Midbrain (tissue), 1 donor: Measurements from ENCODE around the gene OSBPL10.
A peak's percentile ranks its signal among the peaks of the same experiment; 100 is the strongest.

Experiments
- DNase-seq: peaks from one replicate; lab custom pipeline; 2025; lab: John Stamatoyannopoulos, UW

OSBPL10 gene

DNA sequence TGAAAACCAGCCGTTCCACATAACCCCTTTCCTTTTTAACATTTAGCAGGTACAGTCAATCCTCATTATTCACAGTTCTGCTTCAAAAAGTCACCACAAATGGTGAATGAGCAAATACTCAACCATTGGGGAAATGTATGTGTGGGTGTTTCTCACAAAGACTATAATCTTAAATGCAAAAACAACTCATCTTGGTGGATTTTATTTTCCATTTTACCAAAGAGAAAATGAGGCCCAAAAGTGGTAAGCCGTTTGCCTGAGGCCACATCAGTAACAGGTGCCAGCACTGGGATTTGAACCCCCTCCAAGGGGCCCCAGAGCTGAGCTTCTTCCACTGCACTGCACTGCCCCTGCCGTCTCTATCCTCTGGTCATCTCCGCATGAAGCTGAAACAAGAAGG is 208.8 kb downstream of the OSBPL10 start:
- DNase-seq: no peak

DNA sequence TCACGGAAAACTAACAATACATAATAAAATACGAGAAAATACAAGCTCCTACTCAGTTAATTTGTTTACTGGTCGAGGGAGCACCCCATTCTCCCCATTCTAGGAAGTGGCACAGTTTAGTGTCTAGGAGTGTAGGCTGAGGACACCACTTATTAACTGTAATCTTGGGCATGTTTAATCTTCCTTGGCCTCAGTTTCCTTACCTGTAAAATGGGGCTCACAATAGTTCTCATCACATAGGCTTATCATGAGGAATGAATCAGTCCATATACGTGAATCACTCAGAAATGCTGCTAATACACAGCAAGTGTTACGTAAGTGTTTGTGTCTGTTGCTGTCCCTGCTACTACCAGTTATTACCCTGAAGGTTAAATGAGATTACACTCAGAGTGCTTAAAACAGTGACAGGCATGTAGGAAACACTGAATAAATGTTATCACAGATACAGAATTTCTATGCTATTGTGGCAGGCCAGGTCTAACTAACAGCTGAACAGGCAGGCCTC is 210.2 kb downstream of the OSBPL10 start:
- no peak for DNase-seq

DNA sequence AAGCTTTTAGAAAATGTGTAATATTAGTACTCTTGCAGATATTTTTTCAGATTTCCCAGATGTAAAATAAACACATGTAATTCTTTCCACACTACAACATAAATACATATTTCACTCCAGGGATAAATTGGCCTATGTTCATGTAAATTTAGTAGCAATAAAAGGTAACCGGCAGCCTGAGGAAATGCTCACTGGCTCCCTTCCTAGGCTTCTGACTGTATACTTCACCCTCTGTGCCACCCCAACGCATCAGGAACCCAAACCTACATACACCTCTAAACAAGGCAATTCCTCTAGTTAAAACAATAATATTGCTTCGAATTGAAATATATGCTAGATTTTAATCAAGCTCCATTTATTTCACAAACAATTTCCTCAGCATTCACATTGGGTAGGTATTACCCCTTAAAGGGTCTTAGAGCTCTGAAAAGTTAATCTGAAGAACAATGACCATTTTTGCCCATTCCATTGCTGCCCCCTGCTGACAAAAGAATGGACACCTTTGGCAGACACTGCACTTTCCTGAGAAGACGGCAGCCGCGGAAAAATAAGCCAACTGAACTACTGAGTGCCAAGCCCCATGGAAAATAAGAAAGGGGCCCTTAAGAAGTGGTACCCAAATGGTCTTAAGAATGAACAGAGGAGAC is 212.5 kb downstream of the OSBPL10 start:
- DNase-seq: peak; percentile 56

DNA sequence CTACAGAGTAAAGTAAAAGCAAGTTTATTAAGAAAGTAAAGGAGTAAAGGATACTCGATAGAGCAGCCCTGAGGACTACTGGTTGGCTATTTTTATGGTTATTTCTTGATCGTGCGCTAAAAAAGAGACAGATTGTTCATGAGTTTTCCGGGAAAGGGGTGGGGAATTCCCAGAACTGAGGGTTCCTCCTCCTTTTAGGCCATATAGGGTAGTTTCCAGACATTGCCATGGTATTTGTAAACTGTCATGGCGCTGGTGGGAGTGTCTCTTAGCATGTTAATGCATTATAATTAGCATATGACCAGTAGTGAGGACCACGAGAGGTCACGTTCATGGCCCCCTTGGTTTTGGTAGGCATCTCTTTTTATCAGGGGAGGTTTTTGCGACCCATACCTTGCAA is 213.1 kb downstream of the OSBPL10 start:
- no peak for DNase-seq

DNA sequence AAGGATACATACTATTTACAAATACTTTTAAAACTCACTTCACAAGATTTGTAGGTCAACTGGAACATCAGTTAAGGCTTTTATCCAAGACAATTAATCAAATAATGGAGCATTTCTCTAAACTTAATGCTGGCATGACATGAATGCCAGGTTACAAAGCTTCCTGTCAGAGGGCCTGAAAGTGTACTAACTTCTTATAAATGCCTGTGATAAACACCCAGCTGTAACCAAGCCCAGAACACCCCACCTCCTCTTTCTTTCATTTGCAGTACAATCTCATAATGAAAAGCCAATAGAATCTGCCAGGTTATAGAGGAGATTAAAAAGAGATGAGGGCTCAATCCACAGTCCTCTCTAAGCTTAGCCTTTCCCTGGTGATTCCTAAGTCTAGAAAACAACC is 214.4 kb downstream of the OSBPL10 start:
- DNase-seq: no peak

DNA sequence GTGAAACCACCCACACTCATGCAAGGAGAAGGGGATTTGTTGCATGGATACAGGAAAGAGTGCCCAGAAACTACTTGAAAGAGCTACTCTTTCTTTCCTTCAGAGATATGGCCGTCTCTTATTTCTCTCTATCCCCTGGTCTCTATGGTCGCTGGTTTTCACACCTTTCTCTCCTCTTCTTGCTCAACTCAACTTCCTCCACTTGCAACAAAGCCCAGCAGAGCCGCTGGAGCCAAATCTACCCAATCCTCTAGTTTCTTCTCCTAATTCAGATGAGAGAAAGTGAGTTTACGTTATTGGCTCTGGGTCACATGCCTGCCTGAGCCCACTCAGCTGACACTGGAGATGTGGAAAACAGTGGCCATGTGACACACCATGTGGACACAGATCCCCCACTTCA is 215.2 kb downstream of the OSBPL10 start:
- DNase-seq: no peak

DNA sequence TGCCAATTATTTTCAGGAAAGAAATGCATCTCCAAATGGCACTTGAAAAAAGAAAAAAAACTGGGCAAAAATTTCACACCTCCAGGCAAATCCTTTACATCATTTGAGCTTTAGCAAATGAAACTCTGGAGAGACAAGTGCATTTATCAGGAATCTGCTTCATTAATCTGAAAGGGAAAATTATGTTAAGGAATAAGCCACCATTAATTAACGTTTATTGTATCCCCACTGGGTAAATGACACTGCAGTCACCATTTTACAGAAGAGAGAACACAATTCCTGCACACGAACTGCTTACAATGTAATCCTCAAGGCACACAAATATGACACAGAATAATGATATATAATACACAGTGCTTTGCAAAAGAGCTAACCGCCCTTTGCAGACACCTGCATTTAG is 217.3 kb downstream of the OSBPL10 start:
- DNase-seq: no peak

DNA sequence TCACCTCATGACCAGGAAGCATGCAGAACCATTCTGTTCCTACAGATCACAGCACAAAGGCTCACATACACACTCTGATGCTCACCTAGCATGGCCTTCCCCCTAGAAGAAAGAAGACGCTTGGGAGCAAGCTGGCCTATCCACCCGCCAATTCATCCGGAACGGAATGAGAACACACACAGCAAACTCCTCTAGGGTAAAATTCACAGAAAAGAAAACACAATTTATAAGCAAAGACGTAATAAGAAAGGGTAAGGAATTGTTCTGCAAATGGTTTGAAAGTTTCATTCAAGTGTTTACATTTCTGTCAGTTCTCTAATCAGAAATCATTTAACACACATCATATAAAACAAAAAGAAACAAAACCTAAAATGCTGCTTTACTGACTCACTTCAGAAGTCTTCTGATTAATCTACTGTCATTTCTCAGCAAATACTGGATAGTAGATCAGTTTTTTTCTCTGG is 218.1 kb downstream of the OSBPL10 start:
- no peak for DNase-seq

DNA sequence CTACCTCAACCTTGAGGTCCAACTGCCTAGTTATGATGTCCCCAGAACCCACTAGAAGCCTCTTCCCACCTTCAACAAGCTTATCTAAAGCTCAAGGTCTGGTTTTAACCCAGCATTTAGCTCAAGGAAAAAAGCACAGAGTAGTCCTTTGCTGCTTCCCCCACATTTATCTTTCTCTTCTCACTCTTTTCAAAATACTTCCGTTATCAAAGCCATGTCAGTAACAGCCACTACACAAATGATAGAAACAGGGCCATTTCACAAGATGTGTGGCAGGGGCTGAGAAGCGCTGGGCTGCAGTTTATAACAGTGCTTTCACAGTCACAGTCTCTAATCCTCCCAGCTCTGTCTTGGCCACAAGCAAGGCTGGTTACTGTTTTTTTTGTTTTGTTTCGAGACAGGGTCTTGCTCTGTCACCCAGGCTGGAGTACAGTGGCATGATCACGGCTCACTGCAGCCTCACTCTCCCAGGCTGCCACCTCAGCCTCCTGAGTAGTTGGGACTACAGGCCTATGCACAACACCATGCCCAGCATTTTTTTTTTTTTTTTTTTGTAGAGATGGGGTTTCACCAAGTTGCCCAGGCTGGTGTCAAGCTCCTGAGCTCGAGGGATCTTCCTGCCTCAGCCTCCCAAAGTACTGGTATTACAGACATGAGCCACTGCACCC is 218.8 kb downstream of the OSBPL10 start:
- no peak for DNase-seq

DNA sequence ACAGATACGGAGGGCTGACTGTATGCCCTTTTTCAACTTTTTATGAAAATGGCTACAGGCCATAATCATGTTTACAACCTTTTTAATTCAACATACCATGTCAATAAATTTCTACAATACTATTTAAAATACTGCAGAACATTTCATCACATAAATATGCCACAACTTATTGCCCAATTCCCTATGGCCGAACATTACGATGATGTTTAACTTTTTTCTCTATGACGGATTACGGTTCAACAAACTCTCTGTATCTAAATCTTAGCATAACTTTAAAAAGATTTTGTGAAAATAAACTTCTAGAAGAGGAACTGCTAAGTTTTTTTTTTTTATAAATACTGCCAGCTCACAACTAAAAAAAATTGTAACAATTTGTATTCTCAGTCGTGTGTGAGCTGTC is 220.4 kb downstream of the OSBPL10 start:
- DNase-seq: no peak

DNA sequence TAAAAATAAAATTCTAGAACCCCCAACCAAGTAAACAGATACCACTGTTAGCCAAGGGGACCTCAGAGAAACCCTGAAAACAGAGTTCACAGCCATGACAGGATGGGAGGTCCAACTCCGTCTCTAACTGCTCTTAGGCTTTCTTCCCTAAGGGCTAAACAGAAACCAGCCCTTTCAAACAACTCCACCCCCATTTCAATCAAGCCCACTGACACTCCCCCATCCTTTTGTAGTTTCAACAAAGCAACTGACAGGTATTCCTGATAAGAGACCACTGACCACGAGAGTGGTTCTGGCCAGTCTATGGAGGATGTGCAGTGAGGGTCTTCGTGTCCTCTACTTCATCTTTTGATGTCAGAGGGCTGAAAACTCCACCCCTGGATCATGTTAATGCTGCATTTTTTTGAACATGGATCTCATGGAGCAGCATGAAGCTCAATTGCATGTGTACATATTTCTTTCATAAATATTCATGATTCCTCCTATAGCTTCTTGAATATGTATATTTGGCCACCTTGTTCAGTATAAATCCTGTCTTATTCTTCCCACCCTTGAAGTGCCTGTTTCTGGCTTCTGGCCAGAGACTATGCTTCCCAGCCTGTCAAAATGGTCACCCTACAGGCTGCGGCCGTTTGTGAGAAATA is 222.6 kb downstream of the OSBPL10 start:
- no peak for DNase-seq

DNA sequence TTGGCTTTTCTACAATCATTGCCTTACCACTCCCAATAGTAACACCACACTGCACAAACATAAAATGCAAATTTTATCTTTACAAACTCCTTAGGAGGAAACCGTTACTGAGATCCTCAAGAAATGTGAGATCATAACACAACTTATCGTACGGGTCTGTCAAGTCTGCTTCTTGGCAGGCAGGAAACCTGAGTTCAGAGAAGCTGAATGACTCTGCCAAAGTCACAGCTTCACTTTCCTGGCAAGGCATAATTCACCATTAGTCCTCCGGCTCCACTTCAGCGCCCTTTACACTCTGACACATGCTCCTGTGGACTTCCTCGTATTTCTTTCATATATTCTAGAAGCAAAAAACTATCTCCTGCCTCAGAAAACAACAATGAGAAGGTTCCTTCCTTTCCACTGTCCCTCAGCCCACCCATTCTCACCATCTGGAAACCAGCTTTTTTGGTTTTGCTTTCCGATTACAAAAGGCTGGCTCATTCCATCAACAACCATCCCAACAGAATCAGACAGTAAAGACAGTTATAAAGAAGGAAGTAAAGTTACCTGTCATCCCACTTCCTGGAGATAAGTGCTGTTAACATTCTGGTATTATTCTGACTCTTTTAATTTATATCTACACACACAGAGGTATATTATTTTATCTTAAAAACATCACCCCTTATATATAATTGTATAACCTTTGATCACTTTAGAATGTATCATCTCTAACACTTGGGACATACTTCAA is 225.0 kb downstream of the OSBPL10 start:
- no peak for DNase-seq

DNA sequence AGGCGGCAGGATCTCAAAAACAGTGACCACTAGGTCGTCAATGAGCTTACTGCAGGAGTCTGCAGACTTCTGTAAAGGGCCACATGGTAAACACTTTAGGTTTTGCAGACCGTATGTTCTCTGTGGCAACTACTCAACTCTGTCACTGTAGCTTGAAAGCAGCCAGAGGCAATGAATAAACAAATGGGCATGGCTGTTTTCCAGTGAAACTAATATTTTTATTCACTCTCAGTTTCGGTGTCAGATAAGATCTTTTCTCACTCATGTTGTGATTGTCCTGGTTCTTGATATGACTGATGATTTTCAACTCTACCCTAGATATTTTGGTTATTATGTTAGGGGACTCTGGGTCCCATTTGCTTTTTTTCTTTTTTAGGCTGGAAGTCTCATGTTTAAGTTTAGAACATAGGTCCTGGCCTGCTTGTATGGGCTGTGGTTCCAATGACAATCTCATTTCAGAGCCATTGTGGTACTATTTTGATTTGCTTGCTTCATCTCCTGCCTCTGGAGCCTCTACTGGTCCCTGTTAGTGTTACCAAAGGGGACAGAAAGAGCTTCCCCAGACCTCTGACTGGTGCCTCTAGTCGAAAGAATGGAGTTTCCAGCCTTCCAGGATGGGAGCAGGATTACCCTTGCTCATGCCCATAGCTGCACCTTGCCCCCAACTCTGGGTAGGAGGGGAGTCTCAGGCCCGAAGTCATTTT is 226.3 kb downstream of the OSBPL10 start:
- DNase-seq: no peak

DNA sequence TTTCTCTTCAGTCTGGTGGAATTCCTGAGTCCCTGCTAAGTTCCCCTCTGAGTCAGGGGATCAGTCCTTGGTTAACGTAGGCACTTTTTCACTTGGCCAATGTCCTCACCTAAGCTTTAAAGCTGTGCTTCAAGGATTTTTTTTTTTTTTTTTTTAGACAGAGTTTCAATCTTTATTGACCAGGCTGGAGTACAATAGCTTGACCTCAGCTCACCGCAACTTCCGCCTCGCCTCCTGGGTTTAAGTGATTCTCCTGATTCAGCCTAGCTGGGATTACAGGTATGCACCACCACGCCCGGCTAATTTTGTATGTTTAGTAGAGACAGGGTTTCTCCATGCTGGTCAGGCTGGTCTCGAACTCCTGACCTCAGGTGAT is 228.0 kb downstream of the OSBPL10 start:
- no peak for DNase-seq

DNA sequence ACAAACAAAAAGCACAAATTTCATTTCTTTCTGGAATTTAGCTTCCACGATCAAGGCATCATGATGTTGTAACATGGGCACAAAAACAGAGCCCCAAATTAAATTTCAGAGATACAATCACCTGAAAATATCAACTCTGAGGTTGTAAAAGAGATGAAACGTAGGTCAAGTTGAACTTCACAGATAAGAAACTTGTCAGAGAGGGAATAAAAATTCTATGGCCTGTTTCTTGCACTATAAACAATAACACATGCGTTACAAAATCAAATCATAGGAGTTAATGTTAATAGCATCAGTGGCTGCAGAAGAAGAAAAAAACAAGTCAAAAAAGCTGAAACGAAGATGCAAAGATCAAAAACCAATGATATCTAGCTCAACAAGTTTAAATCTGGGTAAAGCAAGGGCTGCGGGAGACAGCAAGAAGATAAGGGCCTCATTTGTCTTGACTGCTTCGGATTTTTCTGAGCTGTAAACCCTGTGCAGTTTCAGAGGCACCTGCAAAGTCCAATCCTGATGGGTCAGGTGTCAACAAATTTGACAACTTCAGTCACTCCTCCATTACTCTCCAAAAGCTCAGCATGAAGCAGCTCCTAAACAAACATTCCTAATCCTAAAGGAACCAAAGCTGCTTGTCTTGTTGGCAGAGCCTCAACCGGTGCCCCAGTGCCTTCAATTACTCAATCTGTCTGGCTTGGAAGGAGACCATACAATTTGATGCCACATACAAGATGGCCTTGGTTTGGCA is 228.6 kb downstream of the OSBPL10 start:
- no peak for DNase-seq

DNA sequence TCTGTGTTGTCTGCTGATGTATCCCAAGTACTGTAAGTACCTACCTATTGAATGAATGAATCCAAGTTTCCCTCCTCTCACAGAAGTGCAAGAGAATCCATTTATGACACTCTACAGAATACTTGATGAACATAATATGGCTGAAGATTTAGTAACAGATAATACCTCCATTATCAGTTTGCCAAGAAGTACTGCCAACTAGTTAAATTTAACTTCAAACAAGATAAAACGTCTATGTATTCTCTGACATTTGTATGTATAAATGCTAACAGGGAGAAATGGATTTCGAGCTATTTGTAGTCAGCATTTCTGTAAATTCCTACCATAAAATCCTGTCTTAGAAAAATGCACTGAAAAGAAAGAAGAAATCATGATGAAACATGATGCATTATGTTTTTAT is 230.7 kb downstream of the OSBPL10 start:
- DNase-seq: no peak

DNA sequence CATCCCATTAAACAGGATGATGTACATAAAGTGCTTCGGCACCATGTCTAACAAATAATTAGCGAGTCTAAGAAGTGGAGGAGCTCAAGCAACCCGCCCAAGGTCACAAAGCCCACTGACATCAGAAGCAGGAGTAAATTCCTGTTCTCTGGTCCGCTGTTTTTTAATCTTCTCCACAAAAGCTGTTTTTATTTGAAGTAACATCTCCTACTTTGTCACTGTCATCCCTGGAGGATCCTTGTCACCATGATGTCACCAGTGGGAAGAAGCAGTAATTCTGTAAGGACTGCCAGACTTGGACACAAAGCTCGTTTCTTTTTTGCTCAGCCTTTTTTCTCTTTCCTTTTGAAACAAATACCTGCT is 232.1 kb downstream of the OSBPL10 start:
- DNase-seq: no peak

DNA sequence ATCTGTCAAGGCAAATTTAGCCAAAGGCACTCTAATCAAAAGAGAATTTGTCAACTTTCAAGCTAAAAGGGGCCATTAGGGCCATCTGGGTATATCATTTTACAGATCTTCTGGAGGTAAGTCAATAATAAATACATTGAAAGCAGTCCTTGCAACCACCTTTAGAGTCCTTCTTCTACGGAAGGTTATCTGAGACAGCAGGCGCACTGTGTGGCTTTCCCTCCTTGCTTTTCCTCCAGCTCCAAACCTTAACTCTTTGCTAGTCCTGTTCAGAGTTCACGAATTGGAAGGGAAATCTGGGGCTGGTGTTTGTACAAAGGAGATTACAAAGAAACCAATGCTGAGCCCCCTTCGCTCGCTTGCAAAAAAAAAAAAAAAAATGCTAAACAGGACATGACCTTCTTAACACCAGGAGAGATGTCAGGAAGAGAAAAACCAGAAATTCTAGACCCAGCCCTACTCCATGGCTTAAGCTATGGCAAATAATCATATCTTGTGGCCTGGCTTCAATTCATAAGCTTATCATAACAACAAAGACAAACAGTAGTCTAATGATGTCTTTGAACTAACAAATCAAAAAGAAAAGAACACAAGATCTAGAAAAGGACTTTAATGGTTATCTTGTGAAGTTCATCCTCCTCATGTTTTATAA is 232.7 kb downstream of the OSBPL10 start:
- DNase-seq: no peak

DNA sequence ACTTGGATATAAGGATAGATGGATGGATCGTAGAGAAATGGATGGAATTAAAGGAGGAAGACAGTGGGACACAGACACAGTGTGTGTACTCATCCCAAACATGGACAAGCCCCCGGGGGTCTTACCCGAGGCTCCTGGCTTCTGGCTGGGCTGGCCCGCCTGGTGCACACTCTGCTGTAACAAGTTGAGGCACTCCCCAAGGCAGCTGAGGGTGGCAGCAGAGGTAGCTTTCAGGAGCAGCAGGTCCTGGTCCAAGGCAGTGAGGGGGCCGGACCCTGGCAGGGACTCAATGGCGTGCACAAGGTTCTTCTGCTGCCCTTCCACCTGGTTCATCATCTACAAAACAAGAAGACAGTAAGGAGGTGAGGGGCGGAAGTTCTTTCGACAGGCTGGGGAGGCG is 233.3 kb downstream of the OSBPL10 start:
- no peak for DNase-seq

DNA sequence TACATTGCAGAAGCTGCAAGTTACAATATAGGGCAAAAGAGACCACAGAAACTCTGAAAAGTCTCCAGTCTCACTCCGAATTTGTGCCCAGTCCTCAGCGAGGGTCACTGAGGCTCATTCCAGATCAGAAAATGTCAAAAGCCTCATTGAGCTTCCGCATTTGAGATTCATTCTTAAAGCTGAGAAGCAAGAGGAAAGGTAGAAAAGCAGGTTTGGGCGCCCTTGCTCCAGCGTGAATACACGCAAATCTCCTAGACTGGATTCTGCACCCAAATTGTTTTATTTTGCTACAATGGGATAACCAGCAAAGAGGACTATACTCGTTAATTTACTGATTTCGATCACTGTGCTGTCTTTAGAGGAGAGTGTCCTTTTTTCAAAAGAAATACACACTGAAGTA is 236.1 kb downstream of the OSBPL10 start:
- DNase-seq: no peak
